Measurements from ENCODE around the gene ZBTB4.

DNA sequence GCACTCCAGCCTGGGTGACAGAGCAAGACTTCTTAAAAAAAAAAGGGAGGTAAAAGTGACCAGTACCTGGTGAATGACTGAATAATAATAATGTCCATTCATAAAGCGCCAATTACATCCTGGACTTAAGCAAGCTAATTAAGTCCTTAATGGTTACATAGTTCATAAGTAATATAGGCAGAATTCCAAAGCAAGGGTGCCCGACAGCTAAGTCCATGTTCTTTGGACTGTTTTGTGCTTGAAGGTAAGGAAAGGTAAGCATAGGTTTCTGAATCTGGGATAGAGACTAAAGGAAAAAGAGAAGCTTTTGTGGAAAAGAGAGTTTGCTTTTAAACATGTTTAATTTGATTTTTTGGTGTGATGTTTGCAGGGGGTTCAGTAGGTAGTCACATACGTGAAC is 14.5 kb upstream of the ZBTB4 start:
- TF ChIP-seq, protein P1, sequence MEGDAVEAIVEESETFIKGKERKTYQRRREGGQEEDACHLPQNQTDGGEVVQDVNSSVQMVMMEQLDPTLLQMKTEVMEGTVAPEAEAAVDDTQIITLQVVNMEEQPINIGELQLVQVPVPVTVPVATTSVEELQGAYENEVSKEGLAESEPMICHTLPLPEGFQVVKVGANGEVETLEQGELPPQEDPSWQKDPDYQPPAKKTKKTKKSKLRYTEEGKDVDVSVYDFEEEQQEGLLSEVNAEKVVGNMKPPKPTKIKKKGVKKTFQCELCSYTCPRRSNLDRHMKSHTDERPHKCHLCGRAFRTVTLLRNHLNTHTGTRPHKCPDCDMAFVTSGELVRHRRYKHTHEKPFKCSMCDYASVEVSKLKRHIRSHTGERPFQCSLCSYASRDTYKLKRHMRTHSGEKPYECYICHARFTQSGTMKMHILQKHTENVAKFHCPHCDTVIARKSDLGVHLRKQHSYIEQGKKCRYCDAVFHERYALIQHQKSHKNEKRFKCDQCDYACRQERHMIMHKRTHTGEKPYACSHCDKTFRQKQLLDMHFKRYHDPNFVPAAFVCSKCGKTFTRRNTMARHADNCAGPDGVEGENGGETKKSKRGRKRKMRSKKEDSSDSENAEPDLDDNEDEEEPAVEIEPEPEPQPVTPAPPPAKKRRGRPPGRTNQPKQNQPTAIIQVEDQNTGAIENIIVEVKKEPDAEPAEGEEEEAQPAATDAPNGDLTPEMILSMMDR (IDR thresholded peaks at IDR 0.05 in 2 of 3, conservative IDR thresholded peaks at IDR 0.05 in 1 of 3; ENCODE audit: borderline replicate concordance in 1 of 3, insufficient read depth in 1 of 3, low read depth in 2 of 3, low read length in 2 of 3) = no peak
- TF ChIP-seq ZFX (IDR thresholded peaks at IDR 0.05) = no peak
- TF ChIP-seq POLR2A (IDR thresholded peaks at IDR 0.05; ENCODE audit: borderline replicate concordance, extremely low read depth, insufficient read depth, insufficient read length) = no peak
- TF ChIP-seq ZNF274 (IDR thresholded peaks at IDR 0.05; ENCODE audit: low read depth, low read length) = no peak
- TF ChIP-seq POLR2AphosphoS5 (IDR thresholded peaks at IDR 0.05; ENCODE audit: low read depth, low read length) = no peak
- no peak for TF ChIP-seq FOSL1 (IDR thresholded peaks at IDR 0.05; ENCODE audit: low read depth)
- no peak for TF ChIP-seq CEBPB (IDR thresholded peaks at IDR 0.05; ENCODE audit: low read depth)
- TF ChIP-seq EZH2phosphoT487 (IDR thresholded peaks at IDR 0.05; ENCODE audit: borderline replicate concordance) = no peak
- TF ChIP-seq EZH2 (IDR thresholded peaks at IDR 0.05) = no peak
- TF ChIP-seq, protein P2, sequence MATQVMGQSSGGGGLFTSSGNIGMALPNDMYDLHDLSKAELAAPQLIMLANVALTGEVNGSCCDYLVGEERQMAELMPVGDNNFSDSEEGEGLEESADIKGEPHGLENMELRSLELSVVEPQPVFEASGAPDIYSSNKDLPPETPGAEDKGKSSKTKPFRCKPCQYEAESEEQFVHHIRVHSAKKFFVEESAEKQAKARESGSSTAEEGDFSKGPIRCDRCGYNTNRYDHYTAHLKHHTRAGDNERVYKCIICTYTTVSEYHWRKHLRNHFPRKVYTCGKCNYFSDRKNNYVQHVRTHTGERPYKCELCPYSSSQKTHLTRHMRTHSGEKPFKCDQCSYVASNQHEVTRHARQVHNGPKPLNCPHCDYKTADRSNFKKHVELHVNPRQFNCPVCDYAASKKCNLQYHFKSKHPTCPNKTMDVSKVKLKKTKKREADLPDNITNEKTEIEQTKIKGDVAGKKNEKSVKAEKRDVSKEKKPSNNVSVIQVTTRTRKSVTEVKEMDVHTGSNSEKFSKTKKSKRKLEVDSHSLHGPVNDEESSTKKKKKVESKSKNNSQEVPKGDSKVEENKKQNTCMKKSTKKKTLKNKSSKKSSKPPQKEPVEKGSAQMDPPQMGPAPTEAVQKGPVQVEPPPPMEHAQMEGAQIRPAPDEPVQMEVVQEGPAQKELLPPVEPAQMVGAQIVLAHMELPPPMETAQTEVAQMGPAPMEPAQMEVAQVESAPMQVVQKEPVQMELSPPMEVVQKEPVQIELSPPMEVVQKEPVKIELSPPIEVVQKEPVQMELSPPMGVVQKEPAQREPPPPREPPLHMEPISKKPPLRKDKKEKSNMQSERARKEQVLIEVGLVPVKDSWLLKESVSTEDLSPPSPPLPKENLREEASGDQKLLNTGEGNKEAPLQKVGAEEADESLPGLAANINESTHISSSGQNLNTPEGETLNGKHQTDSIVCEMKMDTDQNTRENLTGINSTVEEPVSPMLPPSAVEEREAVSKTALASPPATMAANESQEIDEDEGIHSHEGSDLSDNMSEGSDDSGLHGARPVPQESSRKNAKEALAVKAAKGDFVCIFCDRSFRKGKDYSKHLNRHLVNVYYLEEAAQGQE (IDR thresholded peaks at IDR 0.05; ENCODE audit: low read depth) = no peak
- TF ChIP-seq ELF1 (IDR thresholded peaks at IDR 0.05; ENCODE audit: borderline replicate concordance, low read depth) = no peak
- TF ChIP-seq, protein P3, sequence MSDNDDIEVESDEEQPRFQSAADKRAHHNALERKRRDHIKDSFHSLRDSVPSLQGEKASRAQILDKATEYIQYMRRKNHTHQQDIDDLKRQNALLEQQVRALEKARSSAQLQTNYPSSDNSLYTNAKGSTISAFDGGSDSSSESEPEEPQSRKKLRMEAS (IDR thresholded peaks at IDR 0.05) = no peak
- TF ChIP-seq EGR1 (IDR thresholded peaks at IDR 0.05; ENCODE audit: low read depth) = no peak

Data from HCT116 (cell line).